ENCODE data around the gene PDE11A. TPM values are rescaled to one million over a fixed set of nuclear protein-coding genes. Genes with fewer than 3 reads are reported as not detected.
"Not testable (repeated sequence)": the region's sequence is repeated elsewhere in the genome, so short reads cannot be mapped to it uniquely, and the experiment has no call there.

PDE11A gene
- total RNA-seq, 1 experiment from 2014 or later, result 0.13 TPM

GRCh38 chr2:177796654-177797415, 275.7 kb downstream of the PDE11A start:
- Histone ChIP-seq H3K27me3 (0 out of 2 replicates have a peak, but pooled peaks cover 2% of the 10 kb centered on the region), H3K9me3 (no peaks in the 10 kb centered on the region), H3K36me3 (no peaks in the 10 kb centered on the region), H3K4me3 (no peak overlapping the region)
- no peak for DNase-seq

GRCh38 chr2:177796011-177796410, 276.6 kb downstream of the PDE11A start:
- Histone ChIP-seq H3K36me3 (no peaks in the 10 kb centered on the region), H3K4me3 (no peak overlapping the region), H3K27me3 (0 out of 2 replicates have a peak, but pooled peaks cover 2% of the 10 kb centered on the region), H3K9me3 (no peaks in the 10 kb centered on the region)
- no peak for DNase-seq

GRCh38 chr2:177785143-177785542, 287.4 kb downstream of the PDE11A start:
- peak; percentile 19 for DNase-seq
- not testable (repeated sequence) for H3K4me3 ChIP-seq, H3K27me3 ChIP-seq, H3K9me3 ChIP-seq, H3K36me3 ChIP-seq

- no peak for DNase-seq
- Histone ChIP-seq H3K4me3 (no peak overlapping the region), H3K36me3 (no peaks in the 10 kb centered on the region), H3K9me3 (no peaks in the 10 kb centered on the region), H3K27me3 (no peaks in the 10 kb centered on the region)
Measured at GRCh38 chr2:177784745-177785067, 287.9 kb downstream of the PDE11A start.

GRCh38 chr2:177783835-177784744, 288.5 kb downstream of the PDE11A start:
- Histone ChIP-seq H3K4me3 (0 out of 2 replicates have a peak overlapping the region, but pooled peaks have one; percentile 5), H3K36me3 (no peaks in the 10 kb centered on the region), H3K27me3 (peaks cover 2% of the 10 kb centered on the region; the same call in 1 of the 2 replicates), H3K9me3 (no peaks in the 10 kb centered on the region)
- peak; percentile 25 for DNase-seq

- Histone ChIP-seq H3K9me3 (no peaks in the 10 kb centered on the region), H3K4me3 (no peak overlapping the region), H3K27me3 (peaks cover 2% of the 10 kb centered on the region; the same call in 1 of the 2 replicates), H3K36me3 (no peaks in the 10 kb centered on the region)
- DNase-seq, result no peak
Measured at GRCh38 chr2:177783091-177783490, 289.5 kb downstream of the PDE11A start.

GRCh38 chr2:177782613-177783012, 290.0 kb downstream of the PDE11A start:
- Histone ChIP-seq H3K36me3 (no peaks in the 10 kb centered on the region), H3K27me3 (peaks cover 2% of the 10 kb centered on the region; the same call in 1 of the 2 replicates), H3K4me3 (no peak overlapping the region), H3K9me3 (no peaks in the 10 kb centered on the region)
- no peak for DNase-seq

GRCh38 chr2:177778472-177778871, 294.1 kb downstream of the PDE11A start:
- Histone ChIP-seq H3K4me3 (no peak overlapping the region), H3K9me3 (no peaks in the 10 kb centered on the region), H3K27me3 (peaks cover 2% of the 10 kb centered on the region; the same call in 1 of the 2 replicates), H3K36me3 (no peaks in the 10 kb centered on the region)
- DNase-seq, result no peak

GRCh38 chr2:177772529-177772928, 300.0 kb downstream of the PDE11A start:
- no peak for DNase-seq

GRCh38 chr2:177771191-177771590, 301.4 kb downstream of the PDE11A start:
- Histone ChIP-seq H3K4me3 (no peak overlapping the region), H3K36me3 (no peaks in the 10 kb centered on the region), H3K9me3 (no peaks in the 10 kb centered on the region), H3K27me3 (no peaks in the 10 kb centered on the region)
- DNase-seq, result no peak

More at GRCh38 chr2:177772529-177772928, 300.0 kb downstream of the PDE11A start:
- H3K9me3 ChIP-seq, result no peaks in the 10 kb centered on the region
- no peaks in the 10 kb centered on the region for H3K36me3 ChIP-seq
- no peaks in the 10 kb centered on the region for H3K27me3 ChIP-seq
- H3K4me3 ChIP-seq, result no peak overlapping the region

- Histone ChIP-seq H3K36me3 (no peaks in the 10 kb centered on the region), H3K4me3 (no peak overlapping the region), H3K27me3 (no peaks in the 10 kb centered on the region), H3K9me3 (no peaks in the 10 kb centered on the region)
- no peak for DNase-seq
Measured at GRCh38 chr2:177767768-177768167, 304.8 kb downstream of the PDE11A start.

GRCh38 chr2:177765698-177766097, 306.9 kb downstream of the PDE11A start:
- no peak for DNase-seq
- Histone ChIP-seq H3K4me3 (no peak overlapping the region), H3K36me3 (no peaks in the 10 kb centered on the region), H3K27me3 (no peaks in the 10 kb centered on the region), H3K9me3 (no peaks in the 10 kb centered on the region)

- Histone ChIP-seq H3K36me3 (no peaks in the 10 kb centered on the region), H3K4me3 (no peak overlapping the region), H3K27me3 (0 out of 2 replicates have a peak, but pooled peaks cover 2% of the 10 kb centered on the region), H3K9me3 (no peaks in the 10 kb centered on the region)
- DNase-seq, result peak; percentile 59
Measured at GRCh38 chr2:177763531-177764265, 308.9 kb downstream of the PDE11A start.

GRCh38 chr2:177759443-177759842, 313.1 kb downstream of the PDE11A start:
- no peaks in the 10 kb centered on the region for H3K36me3 ChIP-seq
- no peaks in the 10 kb centered on the region for H3K9me3 ChIP-seq
- H3K4me3 ChIP-seq, result no peak overlapping the region
- H3K27me3 ChIP-seq, result 0 out of 2 replicates have a peak, but pooled peaks cover 2% of the 10 kb centered on the region
- no peak for DNase-seq

GRCh38 chr2:177758591-177759371, 313.8 kb downstream of the PDE11A start:
- H3K9me3 ChIP-seq, result no peaks in the 10 kb centered on the region
- H3K27me3 ChIP-seq, result 0 out of 2 replicates have a peak, but pooled peaks cover 2% of the 10 kb centered on the region
- H3K36me3 ChIP-seq, result no peaks in the 10 kb centered on the region
- DNase-seq, result peak; percentile 19
- H3K4me3 ChIP-seq, result no peak overlapping the region

GRCh38 chr2:177756336-177756735, 316.2 kb downstream of the PDE11A start:
- H3K36me3 ChIP-seq, result no peaks in the 10 kb centered on the region
- H3K4me3 ChIP-seq, result no peak overlapping the region
- DNase-seq, result no peak

More at GRCh38 chr2:177756336-177756735, 316.2 kb downstream of the PDE11A start:
- Histone ChIP-seq H3K9me3 (no peaks in the 10 kb centered on the region), H3K27me3 (0 out of 2 replicates have a peak, but pooled peaks cover 2% of the 10 kb centered on the region)
